ENCODE results near the gene TECR. TPM values are rescaled to one million over a fixed set of nuclear protein-coding genes. Genes with fewer than 3 reads are reported as not detected.

TECR gene
- total RNA-seq, 1 experiment from 2014 or later, result 56.9 TPM

DNA sequence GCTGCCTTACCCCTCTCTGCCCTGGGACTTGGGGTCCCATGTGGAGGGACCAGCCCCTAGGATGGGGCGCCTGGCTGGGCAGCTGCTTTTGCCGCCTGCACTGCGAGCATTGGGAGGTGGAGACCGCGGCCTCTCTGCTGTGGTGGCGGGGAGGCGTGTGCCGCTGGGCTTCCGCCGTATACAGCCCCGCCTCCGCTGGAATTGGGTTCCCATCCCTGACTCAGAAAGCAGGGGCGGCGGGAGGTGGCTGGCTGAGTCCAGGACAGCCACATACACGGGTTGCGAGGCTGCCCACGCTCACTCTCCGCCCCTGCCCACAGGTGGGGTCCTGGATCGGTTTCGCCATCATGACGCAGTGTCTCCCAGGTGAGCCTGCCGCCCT, 35.9 kb downstream of the TECR start:
- Histone ChIP-seq H3K4me3 (no peak overlapping the region), H3K9me3 (replicated peaks) (no peaks in the 10 kb centered on the region), H3K4me1 (replicated peaks) (no peaks in the 10 kb centered on the region), H3K27ac (no peak overlapping the region), H3K27me3 (replicated peaks) (no peaks in the 10 kb centered on the region), H3K36me3 (peaks cover 51% of the 10 kb centered on the region)
- DNase-seq (ENCODE audit: low read depth in 1 of 2, low spot score in 2 of 2), result no peak

DNA sequence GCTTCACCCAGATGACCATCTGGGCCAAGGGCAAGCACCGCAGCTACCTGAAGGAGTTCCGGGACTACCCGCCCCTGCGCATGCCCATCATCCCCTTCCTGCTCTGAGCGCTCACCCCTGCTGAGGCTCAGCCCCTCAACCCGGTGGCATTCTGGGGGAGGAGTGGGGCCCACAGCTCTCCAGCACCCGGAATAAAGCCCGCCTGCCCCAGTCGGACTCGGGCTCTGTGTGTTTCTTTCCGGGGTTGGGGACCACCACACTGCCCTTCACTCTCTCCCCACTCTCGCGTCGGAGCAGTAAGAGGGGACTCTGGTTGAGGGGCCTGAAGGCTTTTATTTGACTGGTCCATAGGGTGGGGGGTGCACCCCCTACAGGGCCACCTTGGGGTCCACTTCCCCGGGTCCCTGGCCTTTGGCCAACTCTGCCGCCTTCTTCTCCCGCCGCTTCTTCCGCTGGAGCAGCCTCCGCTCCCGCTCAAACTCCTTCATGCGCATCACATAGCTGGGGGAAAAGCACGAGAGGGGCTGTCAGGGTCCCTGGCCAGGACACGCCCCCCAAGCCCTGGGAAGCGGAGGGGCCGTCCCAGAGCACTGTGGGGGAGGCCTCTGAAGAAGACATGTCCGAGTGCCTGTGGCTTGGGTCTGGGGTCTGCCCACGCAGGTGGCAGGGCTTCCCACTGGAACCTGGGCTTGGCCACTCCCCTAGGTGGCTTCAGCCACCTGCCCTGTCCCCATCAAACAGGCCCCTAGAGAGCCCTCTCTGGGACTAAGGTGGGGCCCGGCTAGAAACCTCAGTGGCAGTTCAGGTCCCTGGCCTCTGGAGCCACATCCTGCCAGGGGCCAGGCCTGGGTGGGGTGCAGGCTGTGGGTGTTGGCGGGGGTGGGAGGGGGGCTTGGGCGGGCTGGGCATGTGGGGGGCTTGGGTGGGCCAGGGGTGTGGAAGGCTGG, 36.6 kb downstream of the TECR start:
- Histone ChIP-seq H3K27me3 (replicated peaks) (no peaks in the 10 kb centered on the region), H3K4me3 (no peak overlapping the region), H3K36me3 (peaks cover 57% of the 10 kb centered on the region), H3K4me1 (replicated peaks) (peaks cover 6% of the 10 kb centered on the region), H3K27ac (no peak overlapping the region), H3K9me3 (replicated peaks) (no peaks in the 10 kb centered on the region)
- DNase-seq (ENCODE audit: low read depth in 1 of 2, low spot score in 2 of 2), result no peak

DNA sequence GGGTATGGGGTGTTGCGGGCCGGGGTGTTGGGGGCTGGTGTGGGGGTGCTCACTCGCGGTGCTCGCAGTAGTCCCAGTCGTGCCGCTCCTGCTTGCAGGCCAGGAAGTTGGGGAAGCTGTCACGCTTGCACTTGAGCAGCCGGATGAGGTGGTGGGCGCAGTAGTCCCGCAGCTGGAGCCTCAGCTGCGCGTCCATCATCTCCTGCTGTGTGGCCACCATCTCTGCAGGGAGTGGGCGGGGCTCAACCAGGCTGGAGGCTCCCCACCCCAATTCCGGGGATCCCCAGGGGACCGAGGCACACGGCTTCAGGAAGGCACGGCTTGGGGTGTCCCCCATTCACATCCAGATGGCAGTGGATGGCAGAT, 37.3 kb downstream of the TECR start:
- Histone ChIP-seq H3K27ac (no peak overlapping the region), H3K9me3 (replicated peaks) (no peaks in the 10 kb centered on the region; the same call in 1 of the 2 replicates), H3K4me3 (no peak overlapping the region), H3K27me3 (replicated peaks) (no peaks in the 10 kb centered on the region), H3K4me1 (replicated peaks) (peaks cover 8% of the 10 kb centered on the region), H3K36me3 (peaks cover 61% of the 10 kb centered on the region)
- DNase-seq (ENCODE audit: low read depth in 1 of 2, low spot score in 2 of 2), result no peak

DNA sequence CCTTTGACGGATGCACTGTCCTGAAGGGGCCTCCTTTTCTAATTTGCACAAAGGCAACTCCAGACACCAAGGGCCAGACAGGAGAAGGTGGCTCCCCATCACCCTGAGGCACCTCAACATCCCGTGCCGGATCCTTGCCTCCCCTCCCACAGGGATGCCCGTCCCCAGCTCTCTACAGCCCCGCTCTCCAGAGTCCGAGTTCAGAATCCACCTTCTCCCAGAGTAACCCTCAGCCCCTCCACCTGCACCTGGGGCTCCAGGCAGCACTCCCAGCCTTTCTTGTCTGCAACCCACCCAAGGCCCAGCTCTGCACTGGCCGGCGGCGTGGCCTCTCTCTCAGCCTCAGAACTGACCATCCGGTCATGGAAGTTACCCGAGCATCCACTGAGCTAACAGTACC, 37.7 kb downstream of the TECR start:
- no peak for DNase-seq (ENCODE audit: low read depth in 1 of 2, low spot score in 2 of 2)
- Histone ChIP-seq H3K4me3 (no peak overlapping the region), H3K4me1 (replicated peaks) (peaks cover 8% of the 10 kb centered on the region), H3K27me3 (replicated peaks) (no peaks in the 10 kb centered on the region), H3K9me3 (replicated peaks) (no peaks in the 10 kb centered on the region; the same call in 1 of the 2 replicates), H3K36me3 (peaks cover 63% of the 10 kb centered on the region), H3K27ac (no peak overlapping the region)

DNA sequence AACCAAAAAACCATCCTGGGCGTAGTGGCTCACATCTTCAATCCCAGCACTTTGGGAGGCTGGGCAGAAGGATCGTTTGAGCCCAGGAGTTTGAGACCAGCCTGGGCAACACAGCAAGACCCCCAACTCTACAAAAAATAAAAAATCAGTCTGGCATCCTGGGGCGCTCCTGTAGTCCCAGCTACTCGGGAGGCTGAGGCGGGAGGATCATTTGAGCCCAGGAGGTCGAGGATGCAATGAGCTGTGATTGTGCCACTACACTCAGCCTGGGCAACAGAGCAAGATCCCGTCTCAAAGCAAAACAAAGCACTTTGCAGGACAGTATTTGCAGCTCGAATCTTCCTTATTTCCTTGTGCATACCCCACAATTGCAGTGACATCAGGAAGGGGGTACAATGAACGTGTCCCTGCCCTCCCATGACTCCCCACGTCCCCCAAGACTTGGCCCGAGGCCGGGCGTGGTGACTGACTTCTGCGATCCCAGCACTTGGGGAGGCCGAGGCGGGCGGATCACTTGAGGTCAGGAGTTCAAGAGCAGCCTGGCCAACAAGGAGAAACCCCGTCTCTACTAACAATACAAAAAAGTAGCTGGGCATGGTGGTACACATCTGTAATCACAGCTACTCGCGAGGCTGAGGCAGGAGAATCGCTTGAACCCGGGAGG, 41.6 kb downstream of the TECR start:
- peak overlapping the region; percentile 99 for H3K4me3 ChIP-seq
- no peaks in the 10 kb centered on the region; the same call in 1 of the 2 replicates for H3K9me3 ChIP-seq (replicated peaks)
- no peak overlapping the region for H3K27ac ChIP-seq
- no peaks in the 10 kb centered on the region for H3K27me3 ChIP-seq (replicated peaks)
- DNase-seq (ENCODE audit: low read depth in 1 of 2, low spot score in 2 of 2), result no peak
- peaks cover 8% of the 10 kb centered on the region for H3K4me1 ChIP-seq (replicated peaks)
- peaks cover 42% of the 10 kb centered on the region for H3K36me3 ChIP-seq

DNA sequence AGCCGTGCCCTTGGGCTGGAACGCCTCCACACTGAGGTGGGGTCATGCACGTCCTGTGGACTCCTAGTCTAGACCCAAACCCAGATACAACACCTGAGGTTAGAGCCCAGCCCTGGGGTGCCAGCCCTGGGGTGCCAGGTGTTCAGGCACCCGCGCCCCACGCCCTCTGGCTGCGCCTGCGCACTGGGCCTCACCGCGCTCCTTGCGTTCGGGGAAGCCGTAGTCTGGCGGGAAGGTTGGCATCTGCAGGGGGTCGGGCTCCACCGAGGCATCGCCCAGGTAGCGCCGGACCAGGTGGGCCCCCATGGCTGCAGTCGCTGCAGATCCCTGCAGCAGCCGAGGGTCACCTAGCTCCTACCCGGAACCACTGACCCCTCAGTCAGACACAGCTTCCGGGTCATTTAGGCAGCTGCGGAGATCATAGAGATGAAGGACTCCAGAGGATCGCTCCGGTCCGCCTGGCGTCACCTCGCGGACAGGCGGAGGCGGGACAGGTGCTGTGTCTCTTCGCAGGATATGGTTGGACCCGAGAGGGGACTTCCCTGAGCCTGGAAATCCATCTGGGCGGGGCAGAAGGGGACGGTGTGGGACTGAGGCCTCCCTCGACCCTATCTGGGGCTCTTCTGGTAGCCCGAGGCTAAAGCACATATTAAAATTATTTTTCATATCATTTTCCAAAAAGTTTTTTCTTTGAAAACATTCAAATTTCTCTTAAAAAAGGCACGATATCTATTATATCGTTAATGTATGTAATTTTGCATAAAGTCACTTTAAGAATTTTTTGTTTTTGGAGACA, 42.5 kb downstream of the TECR start, which contains the start of gene NDUFB7:
TSS of gene NDUFB7 (minus strand) at position 372 of the 796 bp plus-strand sequence. CDS start at position 306, 66 bp downstream.
- no peaks in the 10 kb centered on the region; the same call in 1 of the 2 replicates for H3K9me3 ChIP-seq (replicated peaks)
- peak within 1 kb of the TSS; percentile 99 for H3K4me3 ChIP-seq
- peaks cover 37% of the 10 kb centered on the region for H3K36me3 ChIP-seq
- H3K27me3 ChIP-seq (replicated peaks), result no peaks in the 10 kb centered on the region
- no peak within 1 kb of the TSS for H3K27ac ChIP-seq
- peak; percentile 87 to 93 for DNase-seq (ENCODE audit: low read depth in 1 of 2, low spot score in 2 of 2)
- peaks cover 8% of the 10 kb centered on the region for H3K4me1 ChIP-seq (replicated peaks)

DNA sequence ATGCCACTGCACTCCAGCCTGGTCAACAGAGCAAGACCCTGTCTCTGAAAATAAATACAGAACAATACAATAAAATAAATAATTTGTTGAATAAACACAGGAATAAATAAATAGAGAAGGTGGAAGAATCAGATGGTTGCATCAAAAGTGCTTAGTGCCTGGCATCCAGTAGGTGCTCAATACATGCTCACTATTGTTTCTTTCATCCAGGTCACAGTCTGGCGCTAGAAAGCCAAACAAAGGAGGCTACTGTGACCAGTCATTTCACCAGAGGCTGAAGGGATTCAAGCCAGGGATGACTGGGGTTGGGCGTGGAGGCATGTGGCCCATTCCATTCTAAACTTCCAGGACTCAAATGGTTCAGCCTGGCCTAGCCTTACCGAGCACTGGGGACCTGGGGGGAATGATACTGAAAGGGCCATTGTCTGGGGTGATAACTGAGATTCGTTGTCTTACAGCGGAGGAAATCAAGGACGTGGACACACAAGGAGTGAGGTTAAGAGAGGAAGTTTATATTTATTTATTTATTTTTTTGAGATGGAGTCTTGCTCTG, 46.1 kb downstream of the TECR start:
- Histone ChIP-seq H3K4me3 (no peak overlapping the region), H3K27me3 (replicated peaks) (no peaks in the 10 kb centered on the region), H3K27ac (no peak overlapping the region), H3K36me3 (peaks cover 11% of the 10 kb centered on the region), H3K9me3 (replicated peaks) (no peaks in the 10 kb centered on the region; the same call in 1 of the 2 replicates), H3K4me1 (replicated peaks) (peaks cover 8% of the 10 kb centered on the region)
- no peak for DNase-seq (ENCODE audit: low read depth in 1 of 2, low spot score in 2 of 2)

DNA sequence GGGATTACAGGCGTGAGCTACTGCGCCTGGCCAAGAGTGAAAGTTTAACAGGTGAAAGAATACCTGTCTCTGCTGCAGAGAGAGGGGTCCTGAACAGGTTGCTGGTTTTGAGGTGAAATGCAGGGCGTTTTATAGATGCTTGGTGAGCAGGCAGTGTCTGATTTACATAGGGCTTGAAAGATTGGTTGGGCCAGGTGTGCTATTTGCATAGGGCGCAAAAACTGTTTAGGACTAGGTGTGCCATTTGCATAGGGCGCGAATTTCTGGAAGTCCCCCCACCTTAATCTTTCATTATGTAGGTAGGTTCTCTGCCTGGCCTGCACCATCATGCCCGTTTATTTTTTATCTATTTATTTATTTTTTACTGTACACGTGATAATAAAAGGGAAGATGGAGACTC, 47.0 kb downstream of the TECR start:
- Histone ChIP-seq H3K9me3 (replicated peaks) (no peaks in the 10 kb centered on the region; the same call in 1 of the 2 replicates), H3K36me3 (peaks cover 4% of the 10 kb centered on the region), H3K27me3 (replicated peaks) (no peaks in the 10 kb centered on the region), H3K4me1 (replicated peaks) (no peaks in the 10 kb centered on the region; the same call in 1 of the 2 replicates), H3K4me3 (no peak overlapping the region), H3K27ac (no peak overlapping the region)
- no peak for DNase-seq (ENCODE audit: low read depth in 1 of 2, low spot score in 2 of 2)

DNA sequence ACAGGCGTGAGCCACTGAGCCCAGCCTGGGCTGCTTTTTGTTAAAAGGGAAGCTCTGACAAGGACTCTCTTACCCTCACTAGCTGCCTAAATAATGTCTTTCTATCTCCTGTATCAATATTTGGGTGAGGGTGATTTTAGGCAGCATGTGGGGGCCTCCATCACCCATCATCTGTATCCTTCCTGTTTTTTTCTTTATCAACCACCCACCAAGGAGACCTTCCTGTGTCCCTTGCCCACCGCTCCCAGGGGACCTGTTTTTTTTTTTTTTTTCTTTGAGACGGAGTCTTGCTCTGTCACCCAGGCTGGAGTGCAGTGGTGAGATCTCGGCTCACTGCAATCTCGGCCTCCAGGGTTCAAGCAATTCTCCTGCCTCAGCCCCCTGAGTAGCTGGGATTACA, 47.9 kb downstream of the TECR start:
- no peaks in the 10 kb centered on the region for H3K9me3 ChIP-seq (replicated peaks)

DNA sequence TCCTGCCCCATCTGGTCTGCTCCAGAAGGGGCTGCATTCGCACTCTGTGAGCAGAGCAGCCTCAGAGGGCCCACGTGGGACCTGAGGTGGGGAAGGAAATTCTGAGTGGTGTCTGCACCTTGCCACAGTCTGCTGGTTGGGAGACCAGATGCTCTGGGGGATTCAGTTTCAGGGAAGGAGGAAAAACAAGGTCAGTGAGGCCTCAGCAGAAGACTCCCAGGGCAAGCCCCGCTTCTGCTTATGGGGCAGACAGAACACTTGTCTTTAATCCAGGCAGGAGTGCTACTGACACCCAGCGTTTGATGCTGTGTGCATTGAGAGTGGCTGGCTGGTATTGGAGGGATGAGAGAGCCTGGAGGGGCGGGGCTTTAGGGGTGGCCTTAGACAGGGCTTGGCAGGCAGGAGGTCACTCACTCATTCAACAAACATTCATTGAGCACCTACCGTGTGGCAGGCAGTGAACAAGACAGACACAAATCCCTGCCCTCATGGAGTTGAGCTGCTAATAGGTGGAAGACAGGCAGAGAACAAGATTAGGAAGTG, 48.6 kb downstream of the TECR start:
- Histone ChIP-seq H3K27me3 (replicated peaks) (no peaks in the 10 kb centered on the region), H3K4me1 (replicated peaks) (no peaks in the 10 kb centered on the region), H3K9me3 (replicated peaks) (no peaks in the 10 kb centered on the region), H3K27ac (no peak overlapping the region), H3K4me3 (no peak overlapping the region), H3K36me3 (no peaks in the 10 kb centered on the region)
- DNase-seq (ENCODE audit: low read depth in 1 of 2, low spot score in 2 of 2), result no peak

More for the DNA sequence above, 47.9 kb downstream of the TECR start:
- Histone ChIP-seq H3K4me3 (no peak overlapping the region), H3K4me1 (replicated peaks) (no peaks in the 10 kb centered on the region), H3K36me3 (no peaks in the 10 kb centered on the region), H3K27ac (no peak overlapping the region), H3K27me3 (replicated peaks) (no peaks in the 10 kb centered on the region)
- DNase-seq (ENCODE audit: low read depth in 1 of 2, low spot score in 2 of 2), result no peak

DNA sequence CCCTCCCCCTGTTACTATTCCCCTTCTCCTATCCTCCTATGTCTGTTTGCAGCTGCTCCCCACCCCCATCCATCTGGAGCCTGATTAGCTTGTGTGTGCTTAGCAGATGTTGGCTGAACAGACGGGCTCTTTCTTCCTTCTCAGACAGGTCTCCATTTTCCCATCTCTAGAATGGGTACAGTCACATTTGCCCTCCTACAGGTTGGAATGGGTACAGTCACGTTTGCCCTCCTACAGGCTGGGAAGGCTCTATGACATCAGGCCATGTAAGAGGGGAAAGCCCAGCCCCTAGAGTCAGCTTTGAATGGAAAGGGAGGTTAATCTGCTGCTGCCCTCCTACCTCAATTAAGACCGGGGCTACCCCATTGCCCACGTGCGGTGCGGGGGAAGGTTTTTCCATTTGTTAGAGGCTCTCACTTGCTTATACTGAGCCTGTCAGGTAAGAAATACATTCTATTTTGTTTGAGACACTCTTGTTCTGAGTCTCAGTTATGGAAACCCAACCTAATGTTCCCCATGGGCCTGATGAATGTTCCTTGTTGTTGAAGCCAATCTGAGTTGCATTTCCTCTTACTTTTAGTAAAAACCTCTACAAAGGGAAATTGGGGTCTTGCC, 51.3 kb downstream of the TECR start:
- DNase-seq (ENCODE audit: low read depth in 1 of 2, low spot score in 2 of 2), result no peak
- no peaks in the 10 kb centered on the region for H3K27me3 ChIP-seq (replicated peaks)
- no peaks in the 10 kb centered on the region for H3K9me3 ChIP-seq (replicated peaks)
- H3K4me3 ChIP-seq, result no peak overlapping the region
- H3K27ac ChIP-seq, result no peak overlapping the region
- no peaks in the 10 kb centered on the region for H3K36me3 ChIP-seq
- no peaks in the 10 kb centered on the region for H3K4me1 ChIP-seq (replicated peaks)

DNA sequence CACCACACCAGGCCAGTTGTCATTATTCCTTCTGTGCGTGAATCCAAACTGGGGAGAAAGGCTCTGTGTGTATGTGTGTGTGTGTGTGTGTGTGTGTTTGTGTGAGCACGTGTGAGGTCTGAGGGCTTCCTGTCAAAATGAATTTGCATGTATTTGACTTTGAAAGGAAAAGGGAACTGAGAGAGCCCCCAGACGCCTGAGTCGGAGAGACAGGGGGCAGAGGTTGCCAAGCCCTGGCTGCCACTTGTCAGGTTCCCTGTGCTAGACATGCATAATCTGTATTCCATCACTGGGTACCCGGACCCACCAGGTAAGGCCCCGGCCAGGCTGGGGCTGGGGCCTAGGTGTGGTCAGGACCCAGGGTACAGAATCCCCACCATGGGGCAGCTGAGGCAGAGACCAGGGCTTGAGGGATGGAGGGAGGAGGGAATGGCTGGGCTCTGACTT, 53.5 kb downstream of the TECR start, which contains the start of gene CLEC17A:
TSS of gene CLEC17A (plus strand) at position 191 of the 447 bp plus-strand sequence. CDS start at position 268, 77 bp downstream.
- H3K4me1 ChIP-seq (replicated peaks), result no peaks in the 10 kb centered on the region
- H3K27me3 ChIP-seq (replicated peaks), result no peaks in the 10 kb centered on the region
- DNase-seq (ENCODE audit: low read depth in 1 of 2, low spot score in 2 of 2), result no peak
- no peak within 1 kb of the TSS for H3K4me3 ChIP-seq
- H3K27ac ChIP-seq, result no peak within 1 kb of the TSS
- H3K36me3 ChIP-seq, result no peaks in the 10 kb centered on the region
- no peaks in the 10 kb centered on the region for H3K9me3 ChIP-seq (replicated peaks)
